Measurements from ENCODE around the gene TMEM254. TPM values are rescaled to one million over a fixed set of nuclear protein-coding genes. Genes with fewer than 3 reads are reported as not detected.
"Not testable (repeated sequence)": the region's sequence is repeated elsewhere in the genome, so short reads cannot be mapped to it uniquely, and the experiment has no call there.

Gene TMEM254
- total RNA-seq, result 3.0 TPM

- Histone ChIP-seq H3K4me1 (ENCODE audit: insufficient read depth, low read length) (peaks cover 18% of the 10 kb centered on the region), H3K9me3 (ENCODE audit: low read depth, low read length) (no peaks in the 10 kb centered on the region), H3K4me3 (ENCODE audit: low read length) (peak within 1 kb of the TSS; percentile 91), H3K27me3 (ENCODE audit: insufficient read depth, low read length) (no peaks in the 10 kb centered on the region)
Observed at GRCh38 chr10:80078448-80079311, at the start of gene TMEM254. TMEM254 (plus strand) TSS chr10:80078665; CDS start chr10:80078700, 35 bp downstream.

- H3K9me3 ChIP-seq (ENCODE audit: low read depth, low read length); H3K4me1 ChIP-seq (ENCODE audit: insufficient read depth, low read length); H3K4me3 ChIP-seq (ENCODE audit: low read length); H3K27me3 ChIP-seq (ENCODE audit: insufficient read depth, low read length): not testable (repeated sequence)
Observed at GRCh38 chr10:80029205-80029604, 49.3 kb upstream of the TMEM254 start.

GRCh38 chr10:80029865-80030264 is 48.6 kb upstream of the TMEM254 start:
- not testable (repeated sequence) for H3K27me3 ChIP-seq (ENCODE audit: insufficient read depth, low read length); H3K4me3 ChIP-seq (ENCODE audit: low read length); H3K9me3 ChIP-seq (ENCODE audit: low read depth, low read length); H3K4me1 ChIP-seq (ENCODE audit: insufficient read depth, low read length)

GRCh38 chr10:80032503-80032902 is 46.0 kb upstream of the TMEM254 start:
- Histone ChIP-seq H3K4me3 (ENCODE audit: low read length) (no peak overlapping the region), H3K27me3 (ENCODE audit: insufficient read depth, low read length) (no peaks in the 10 kb centered on the region), H3K4me1 (ENCODE audit: insufficient read depth, low read length) (no peaks in the 10 kb centered on the region), H3K9me3 (ENCODE audit: low read depth, low read length) (no peaks in the 10 kb centered on the region)

- not testable (repeated sequence) for H3K27me3 ChIP-seq (ENCODE audit: insufficient read depth, low read length); H3K4me3 ChIP-seq (ENCODE audit: low read length); H3K4me1 ChIP-seq (ENCODE audit: insufficient read depth, low read length); H3K9me3 ChIP-seq (ENCODE audit: low read depth, low read length)
Observed at GRCh38 chr10:80034766-80035165, 43.7 kb upstream of the TMEM254 start.

GRCh38 chr10:80035430-80035829 is 43.0 kb upstream of the TMEM254 start:
- not testable (repeated sequence) for H3K27me3 ChIP-seq (ENCODE audit: insufficient read depth, low read length); H3K9me3 ChIP-seq (ENCODE audit: low read depth, low read length); H3K4me1 ChIP-seq (ENCODE audit: insufficient read depth, low read length); H3K4me3 ChIP-seq (ENCODE audit: low read length)

- not testable (repeated sequence) for H3K27me3 ChIP-seq (ENCODE audit: insufficient read depth, low read length); H3K4me3 ChIP-seq (ENCODE audit: low read length); H3K9me3 ChIP-seq (ENCODE audit: low read depth, low read length); H3K4me1 ChIP-seq (ENCODE audit: insufficient read depth, low read length)
Observed at GRCh38 chr10:80036921-80037500, 41.5 kb upstream of the TMEM254 start.

GRCh38 chr10:80038226-80038625 is 40.2 kb upstream of the TMEM254 start:
- H3K9me3 ChIP-seq (ENCODE audit: low read depth, low read length); H3K27me3 ChIP-seq (ENCODE audit: insufficient read depth, low read length); H3K4me3 ChIP-seq (ENCODE audit: low read length); H3K4me1 ChIP-seq (ENCODE audit: insufficient read depth, low read length): not testable (repeated sequence)

- Histone ChIP-seq H3K4me1 (ENCODE audit: insufficient read depth, low read length) (no peaks in the 10 kb centered on the region), H3K9me3 (ENCODE audit: low read depth, low read length) (no peaks in the 10 kb centered on the region), H3K27me3 (ENCODE audit: insufficient read depth, low read length) (no peaks in the 10 kb centered on the region), H3K4me3 (ENCODE audit: low read length) (no peak overlapping the region)
Observed at GRCh38 chr10:80041162-80041561, 37.3 kb upstream of the TMEM254 start.

- H3K9me3 ChIP-seq (ENCODE audit: low read depth, low read length); H3K27me3 ChIP-seq (ENCODE audit: insufficient read depth, low read length); H3K4me3 ChIP-seq (ENCODE audit: low read length); H3K4me1 ChIP-seq (ENCODE audit: insufficient read depth, low read length): not testable (repeated sequence)
Observed at GRCh38 chr10:80044935-80045334, 33.5 kb upstream of the TMEM254 start.

GRCh38 chr10:80046629-80047441 is 31.6 kb upstream of the TMEM254 start:
- Histone ChIP-seq H3K4me3 (ENCODE audit: low read length) (no peak overlapping the region), H3K9me3 (ENCODE audit: low read depth, low read length) (no peaks in the 10 kb centered on the region), H3K27me3 (ENCODE audit: insufficient read depth, low read length) (no peaks in the 10 kb centered on the region), H3K4me1 (ENCODE audit: insufficient read depth, low read length) (no peaks in the 10 kb centered on the region)

- Histone ChIP-seq H3K9me3 (ENCODE audit: low read depth, low read length) (no peaks in the 10 kb centered on the region), H3K4me3 (ENCODE audit: low read length) (no peak overlapping the region)
Observed at GRCh38 chr10:80050752-80051151, 27.7 kb upstream of the TMEM254 start.

GRCh38 chr10:80051993-80052392 is 26.5 kb upstream of the TMEM254 start:
- no peaks in the 10 kb centered on the region for H3K4me1 ChIP-seq (ENCODE audit: insufficient read depth, low read length)
- no peak overlapping the region for H3K4me3 ChIP-seq (ENCODE audit: low read length)
- H3K9me3 ChIP-seq (ENCODE audit: low read depth, low read length), result no peaks in the 10 kb centered on the region
- no peaks in the 10 kb centered on the region for H3K27me3 ChIP-seq (ENCODE audit: insufficient read depth, low read length)

More at GRCh38 chr10:80050752-80051151, 27.7 kb upstream of the TMEM254 start:
- H3K27me3 ChIP-seq (ENCODE audit: insufficient read depth, low read length), result no peaks in the 10 kb centered on the region
- H3K4me1 ChIP-seq (ENCODE audit: insufficient read depth, low read length), result no peaks in the 10 kb centered on the region

- Histone ChIP-seq H3K27me3 (ENCODE audit: insufficient read depth, low read length) (no peaks in the 10 kb centered on the region), H3K4me3 (ENCODE audit: low read length) (no peak overlapping the region), H3K9me3 (ENCODE audit: low read depth, low read length) (no peaks in the 10 kb centered on the region), H3K4me1 (ENCODE audit: insufficient read depth, low read length) (no peaks in the 10 kb centered on the region)
Observed at GRCh38 chr10:80055760-80056159, 22.7 kb upstream of the TMEM254 start.

GRCh38 chr10:80057171-80057570 is 21.3 kb upstream of the TMEM254 start:
- no peaks in the 10 kb centered on the region for H3K9me3 ChIP-seq (ENCODE audit: low read depth, low read length)
- no peak overlapping the region for H3K4me3 ChIP-seq (ENCODE audit: low read length)
- no peaks in the 10 kb centered on the region for H3K27me3 ChIP-seq (ENCODE audit: insufficient read depth, low read length)
- no peaks in the 10 kb centered on the region for H3K4me1 ChIP-seq (ENCODE audit: insufficient read depth, low read length)
